Activated naive CD4-positive, alpha-beta T cell treated with anti-CD3 and anti-CD28 coated beads, Interleukin-2, amount 10 ng/mL, durations not matched to agents 7 days and 5 days (primary cell): ENCODE data around the gene PLXNB3.
"Not testable (repeated sequence)": the region's sequence is repeated elsewhere in the genome, so short reads cannot be mapped to it uniquely, and the experiment has no call there.

Experiments
- CTCF ChIA-PET: fragments of 350-600 bp; sonication (Branson Sonifier 250); formaldehyde crosslinking; loops from one replicate; lab custom pipeline; 2021; ENCODE audit warnings: antibody characterized with exemption; lab: Charles Lee
- DNase-seq: peaks from one replicate; pipeline ENCODE4 v3.0.0-alpha.2; 2020
- H3K27ac Mint-ChIP-seq: one replicate; pipeline ENCODE4 v1.8.0; 2021; ENCODE audit warnings: mild to moderate bottlenecking, moderate library complexity, mixed read lengths
- H3K27me3 Mint-ChIP-seq: one replicate; pipeline ENCODE4 v1.8.0; 2021; ENCODE audit warnings: mild to moderate bottlenecking, mixed read lengths
- H3K36me3 Mint-ChIP-seq: one replicate; pipeline ENCODE4 v1.8.0; 2021; ENCODE audit warnings: mixed read lengths
- H3K4me1 Mint-ChIP-seq: one replicate; pipeline ENCODE4 v1.8.0; 2021; ENCODE audit warnings: mixed read lengths
- H3K4me3 Mint-ChIP-seq: one replicate; pipeline ENCODE4 v1.8.0; 2021; ENCODE audit warnings: mild to moderate bottlenecking, moderate library complexity, mixed read lengths
- H3K9me3 Mint-ChIP-seq: one replicate; pipeline ENCODE4 v1.8.0; 2021; ENCODE audit warnings: mixed read lengths

Gene PLXNB3

GRCh38 chrX:153806999-153807575 is 43.0 kb downstream of the PLXNB3 start:
- no peak overlapping the region for H3K4me3 Mint-ChIP-seq
- CTCF ChIA-PET, result no interaction called here
- H3K9me3 Mint-ChIP-seq, result no peaks in the 10 kb centered on the region
- peaks cover 25% of the 10 kb centered on the region for H3K27me3 Mint-ChIP-seq
- H3K27ac Mint-ChIP-seq, result no peak overlapping the region
- no peaks in the 10 kb centered on the region for H3K36me3 Mint-ChIP-seq
- DNase-seq, result no peak
- no peaks in the 10 kb centered on the region for H3K4me1 Mint-ChIP-seq

- Mint-ChIP-seq H3K27me3 (peaks cover 34% of the 10 kb centered on the region), H3K27ac (no peak overlapping the region), H3K36me3 (no peaks in the 10 kb centered on the region), H3K4me1 (no peaks in the 10 kb centered on the region), H3K9me3 (no peaks in the 10 kb centered on the region), H3K4me3 (no peak overlapping the region)
- no peak for DNase-seq
- CTCF ChIA-PET, result interaction anchor here (1.2 kb wide), 1 partner anchor 9 kb away, joined by 4 read pairs; no protein-coding TSS in a partner anchor
Observed at GRCh38 chrX:153807976-153808375, 43.9 kb downstream of the PLXNB3 start.

GRCh38 chrX:153812220-153812619 is 48.2 kb downstream of the PLXNB3 start:
- CTCF ChIA-PET, result no interaction called here
- Mint-ChIP-seq H3K9me3 (no peaks in the 10 kb centered on the region), H3K27me3 (peaks cover 52% of the 10 kb centered on the region), H3K36me3 (no peaks in the 10 kb centered on the region), H3K4me3 (no peak overlapping the region), H3K4me1 (peaks cover 20% of the 10 kb centered on the region), H3K27ac (no peak overlapping the region)
- DNase-seq, result no peak

GRCh38 chrX:153813161-153813560 is 49.1 kb downstream of the PLXNB3 start:
- Mint-ChIP-seq H3K36me3 (no peaks in the 10 kb centered on the region), H3K4me1 (peaks cover 23% of the 10 kb centered on the region), H3K4me3 (no peak overlapping the region), H3K27ac (no peak overlapping the region), H3K9me3 (no peaks in the 10 kb centered on the region), H3K27me3 (peaks cover 51% of the 10 kb centered on the region)
- CTCF ChIA-PET, result no interaction called here
- DNase-seq, result no peak

GRCh38 chrX:153814591-153815315 is 50.7 kb downstream of the PLXNB3 start:
- Mint-ChIP-seq H3K4me1 (peaks cover 35% of the 10 kb centered on the region), H3K9me3 (no peaks in the 10 kb centered on the region), H3K36me3 (no peaks in the 10 kb centered on the region), H3K27ac (peak overlapping the region; percentile 33), H3K4me3 (no peak overlapping the region), H3K27me3 (peaks cover 65% of the 10 kb centered on the region)
- CTCF ChIA-PET, result no interaction called here
- DNase-seq, result no peak

GRCh38 chrX:153816831-153817690 is 53.0 kb downstream of the PLXNB3 start:
- peak overlapping the region; percentile 2 for H3K27ac Mint-ChIP-seq
- no peaks in the 10 kb centered on the region for H3K9me3 Mint-ChIP-seq
- DNase-seq, result peak; percentile 70
- no peaks in the 10 kb centered on the region for H3K36me3 Mint-ChIP-seq
- no peak overlapping the region for H3K4me3 Mint-ChIP-seq
- peaks cover 46% of the 10 kb centered on the region for H3K27me3 Mint-ChIP-seq
- CTCF ChIA-PET, result interaction anchor here (1.9 kb wide), 1 partner anchor 8 kb away, joined by 4 read pairs; no protein-coding TSS in a partner anchor
- peaks cover 52% of the 10 kb centered on the region for H3K4me1 Mint-ChIP-seq

GRCh38 chrX:153818064-153818463 is 54.0 kb downstream of the PLXNB3 start:
- not testable (repeated sequence) for DNase-seq, H3K36me3 Mint-ChIP-seq, H3K9me3 Mint-ChIP-seq, H3K27ac Mint-ChIP-seq, H3K4me3 Mint-ChIP-seq
- CTCF ChIA-PET, result interaction anchor here (1.9 kb wide), 1 partner anchor 9 kb away, joined by 4 read pairs; no protein-coding TSS in a partner anchor
- Mint-ChIP-seq H3K27me3 (peaks cover 36% of the 10 kb centered on the region), H3K4me1 (peaks cover 60% of the 10 kb centered on the region)

GRCh38 chrX:153818571-153819383 is 54.7 kb downstream of the PLXNB3 start:
- H3K9me3 Mint-ChIP-seq, result no peaks in the 10 kb centered on the region
- no peaks in the 10 kb centered on the region for H3K36me3 Mint-ChIP-seq
- H3K4me3 Mint-ChIP-seq, result peak overlapping the region; percentile 53
- peaks cover 63% of the 10 kb centered on the region for H3K4me1 Mint-ChIP-seq
- CTCF ChIA-PET, result no interaction called here
- peak; percentile 67 for DNase-seq
- peaks cover 31% of the 10 kb centered on the region for H3K27me3 Mint-ChIP-seq
- H3K27ac Mint-ChIP-seq, result no peak overlapping the region

- H3K4me3 Mint-ChIP-seq, result no peak overlapping the region
- peaks cover 64% of the 10 kb centered on the region for H3K4me1 Mint-ChIP-seq
- CTCF ChIA-PET, result no interaction called here
- H3K36me3 Mint-ChIP-seq, result no peaks in the 10 kb centered on the region
- H3K27ac Mint-ChIP-seq, result no peak overlapping the region
- no peak for DNase-seq
- H3K9me3 Mint-ChIP-seq, result no peaks in the 10 kb centered on the region
- H3K27me3 Mint-ChIP-seq, result peaks cover 37% of the 10 kb centered on the region
Observed at GRCh38 chrX:153819384-153820040, 55.5 kb downstream of the PLXNB3 start.

- DNase-seq, result no peak
- CTCF ChIA-PET, result no interaction called here
- H3K4me1 Mint-ChIP-seq, result peaks cover 57% of the 10 kb centered on the region
- H3K27me3 Mint-ChIP-seq, result peaks cover 40% of the 10 kb centered on the region
- no peaks in the 10 kb centered on the region for H3K36me3 Mint-ChIP-seq
- no peak overlapping the region for H3K27ac Mint-ChIP-seq
- no peaks in the 10 kb centered on the region for H3K9me3 Mint-ChIP-seq
- H3K4me3 Mint-ChIP-seq, result no peak overlapping the region
Observed at GRCh38 chrX:153820601-153821000, 56.6 kb downstream of the PLXNB3 start.

GRCh38 chrX:153821066-153821465 is 57.0 kb downstream of the PLXNB3 start:
- Mint-ChIP-seq H3K27ac (no peak overlapping the region), H3K4me3 (no peak overlapping the region), H3K36me3 (no peaks in the 10 kb centered on the region), H3K4me1 (peaks cover 57% of the 10 kb centered on the region), H3K9me3 (no peaks in the 10 kb centered on the region), H3K27me3 (peaks cover 45% of the 10 kb centered on the region)
- no peak for DNase-seq
- CTCF ChIA-PET, result no interaction called here

- no peak overlapping the region for H3K27ac Mint-ChIP-seq
- H3K27me3 Mint-ChIP-seq, result peaks cover 52% of the 10 kb centered on the region
- H3K4me3 Mint-ChIP-seq, result no peak overlapping the region
- H3K36me3 Mint-ChIP-seq, result no peaks in the 10 kb centered on the region
- no peaks in the 10 kb centered on the region for H3K9me3 Mint-ChIP-seq
- peaks cover 48% of the 10 kb centered on the region for H3K4me1 Mint-ChIP-seq
- no peak for DNase-seq
- CTCF ChIA-PET, result no interaction called here
Observed at GRCh38 chrX:153824348-153824747, 60.3 kb downstream of the PLXNB3 start.

- Mint-ChIP-seq H3K9me3 (no peaks in the 10 kb centered on the region), H3K36me3 (no peaks in the 10 kb centered on the region), H3K27me3 (peaks cover 53% of the 10 kb centered on the region), H3K4me1 (peaks cover 45% of the 10 kb centered on the region), H3K4me3 (no peak overlapping the region), H3K27ac (no peak overlapping the region)
- CTCF ChIA-PET, result no interaction called here
- no peak for DNase-seq
Observed at GRCh38 chrX:153825042-153825441, 61.0 kb downstream of the PLXNB3 start.
